Breast epithelium (tissue), 4 donors: ENCODE results near the gene ABAT. TPM values are rescaled to one million over a fixed set of nuclear protein-coding genes. Genes with fewer than 3 reads are reported as not detected.

Experiments used
- DNase-seq, 2 donors: peaks; one replicate each; pipeline ENCODE4 v3.0.0-alpha.2; 2019; ENCODE audit warnings: low spot score in 2 of 2
- H3K27ac ChIP-seq, 2 donors: fragments of 200-600 bp; sonication (generic) in 1 of 2; one replicate each; pipeline ENCODE4 v1.5.1; 2016 to 2019; ENCODE audit warnings: mild to moderate bottlenecking in 1 of 2
- H3K27me3 ChIP-seq, 2 donors: fragments of 200-600 bp; sonication (generic) in 1 of 2; one replicate each; pipeline versions ENCODE4 v1.5.1 to v1.6.0; 2017 to 2019; ENCODE audit warnings: control low read depth in 1 of 2, mild to moderate bottlenecking in 1 of 2
- H3K36me3 ChIP-seq: fragments of 200-600 bp; one replicate; pipeline ENCODE4 v1.5.1; 2019
- H3K4me1 ChIP-seq, 2 donors: fragments of 200-600 bp; sonication (generic); one replicate each; pipeline ENCODE4 v1.5.1; 2016 to 2019; ENCODE audit warnings: control low read depth in 1 of 2
- H3K4me3 ChIP-seq, 3 donors: fragments of 200-600 bp; sonication (generic); 1 replicate in 2 of 3; 2 replicates in 1 of 3; pipeline ENCODE4 v1.5.1; 2016 to 2019; ENCODE audit warnings: mild to moderate bottlenecking in 3 of 3, moderate library complexity in 2 of 3
- H3K9me3 ChIP-seq, 2 donors: fragments of 200-600 bp; sonication (generic) in 1 of 2; one replicate each; pipeline ENCODE4 v1.5.1; 2016 to 2019; ENCODE audit warnings: control low read depth in 1 of 2
- CTCF ChIP-seq, 3 donors: fragments of 450-650 bp; IDR thresholded peaks; one replicate each; pipeline ENCODE4 v1.5.1; 2016 to 2017; ENCODE audit warnings: antibody characterized with exemption in 3 of 3, mild to moderate bottlenecking in 3 of 3, moderate library complexity in 3 of 3
- POLR2A ChIP-seq: fragments of 450-650 bp; IDR thresholded peaks from one replicate; pipeline ENCODE4 v1.6.1; 2016; ENCODE audit warnings: antibody characterized with exemption, mild to moderate bottlenecking, moderate library complexity
- POLR2AphosphoS5 ChIP-seq, 3 donors: sonication (generic); formaldehyde crosslinking; IDR thresholded peaks; one replicate each; pipeline ENCODE4 v1.6.1; 2017; ENCODE audit warnings: antibody characterized with exemption in 3 of 3
- intact Hi-C: fragments of 100-400 bp; cut with DNase I; formaldehyde crosslinking; loops from one replicate; pipeline ENCODE4 v1.15.1; 2023; ENCODE audit warnings: low total_unique reads
- total RNA-seq, 3 donors: library from RNA; depleted of rRNA; stranded (reverse); fragments of >200 nt; gene quantifications; one replicate each; pipeline ENCODE4 v1.1.0, GENCODE V29; 2016

The ABAT gene
- total RNA-seq, 3 donors from 2014 or later = 7.5 to 12.6 (median 9.8) TPM

- intact Hi-C loops = loop anchor here (10.0 kb wide), 1 partner anchor 117 kb away; the partner anchor contains the start of genes PMM2 and TMEM186
- TF ChIP-seq CTCF (IDR thresholded peaks at IDR 0.05) (no peak), POLR2AphosphoS5 (IDR thresholded peaks at IDR 0.05) (no peak), POLR2A (no peak)
- Histone ChIP-seq H3K4me3 (no peak overlapping the region), H3K4me1 (no peaks in the 10 kb centered on the region), H3K27ac (no peak overlapping the region), H3K36me3 (no peaks in the 10 kb centered on the region), H3K9me3 (no peaks in the 10 kb centered on the region), H3K27me3 (no peaks in the 10 kb centered on the region)
- no peak for DNase-seq
These were observed 3.9 kb downstream of the ABAT start for GRCh38 chr16:8678068-8678927.

- intact Hi-C loops = loop anchor here (10.0 kb wide), 1 partner anchor 116 kb away; the partner anchor contains the start of genes PMM2 and TMEM186
- DNase-seq = no peak
These were observed 4.7 kb downstream of the ABAT start for GRCh38 chr16:8679151-8679550.

DNA sequence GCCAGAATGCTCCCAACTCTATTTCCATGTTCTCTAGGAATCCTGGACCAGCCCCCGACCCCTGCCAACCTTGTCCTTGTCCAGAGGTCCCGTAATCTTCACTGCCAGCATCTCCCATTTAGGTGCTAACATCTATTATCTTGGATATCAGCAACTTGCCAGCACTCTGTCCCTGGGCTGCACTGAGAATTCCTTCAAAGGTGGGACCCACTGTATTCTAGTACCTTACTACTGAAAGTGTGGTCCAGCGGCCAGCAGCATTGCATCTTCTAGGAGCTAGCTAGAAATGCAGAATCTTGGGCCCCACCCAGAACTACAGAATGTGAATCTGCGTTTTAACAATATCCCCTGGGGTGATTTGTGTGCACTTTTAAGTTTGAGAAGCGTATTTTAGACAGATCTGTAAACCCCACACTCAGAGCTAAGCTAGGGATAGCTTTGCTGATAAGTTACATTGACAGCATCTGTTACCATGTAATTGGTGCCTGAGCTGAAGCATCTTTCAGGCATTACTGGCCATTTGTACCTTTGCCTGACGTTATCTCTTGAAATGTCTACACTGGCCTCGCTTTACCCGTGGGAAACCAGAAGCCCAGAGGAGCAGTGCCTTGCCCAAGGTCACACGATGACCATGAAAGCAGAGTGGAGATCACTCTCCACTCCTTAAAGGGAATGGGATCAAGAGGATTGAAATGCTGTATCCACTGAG lies 8.3 kb downstream of the ABAT start:
- intact Hi-C loops = no loop called here
- Histone ChIP-seq H3K9me3 (no peaks in the 10 kb centered on the region), H3K36me3 (no peaks in the 10 kb centered on the region), H3K4me3 (no peak overlapping the region), H3K27me3 (no peaks in the 10 kb centered on the region), H3K4me1 (peaks cover 0 to 9% of the 10 kb centered on the region in 2 donors), H3K27ac (no peak overlapping the region)
- no peak for DNase-seq
- TF ChIP-seq POLR2A (no peak), CTCF (IDR thresholded peaks at IDR 0.05) (no peak), POLR2AphosphoS5 (IDR thresholded peaks at IDR 0.05) (no peak)

More at GRCh38 chr16:8679151-8679550, 4.7 kb downstream of the ABAT start:
- Histone ChIP-seq H3K27ac (no peak overlapping the region), H3K27me3 (no peaks in the 10 kb centered on the region), H3K4me3 (no peak overlapping the region), H3K36me3 (no peaks in the 10 kb centered on the region), H3K4me1 (no peaks in the 10 kb centered on the region), H3K9me3 (no peaks in the 10 kb centered on the region)
- TF ChIP-seq CTCF (IDR thresholded peaks at IDR 0.05) = no peak
- TF ChIP-seq POLR2A = no peak
- no peak for TF ChIP-seq POLR2AphosphoS5 (IDR thresholded peaks at IDR 0.05)

- intact Hi-C loops = no loop called here
- DNase-seq = no peak
- no peaks in the 10 kb centered on the region for H3K9me3 ChIP-seq
- no peak overlapping the region for H3K27ac ChIP-seq
- no peaks in the 10 kb centered on the region for H3K27me3 ChIP-seq
- H3K4me3 ChIP-seq = no peak overlapping the region
- no peaks in the 10 kb centered on the region for H3K36me3 ChIP-seq
- peaks cover 0 to 9% of the 10 kb centered on the region in 2 donors for H3K4me1 ChIP-seq
- TF ChIP-seq CTCF (IDR thresholded peaks at IDR 0.05) (no peak), POLR2A (no peak), POLR2AphosphoS5 (IDR thresholded peaks at IDR 0.05) (no peak)
These were observed 9.2 kb downstream of the ABAT start for GRCh38 chr16:8683640-8684039.

DNA sequence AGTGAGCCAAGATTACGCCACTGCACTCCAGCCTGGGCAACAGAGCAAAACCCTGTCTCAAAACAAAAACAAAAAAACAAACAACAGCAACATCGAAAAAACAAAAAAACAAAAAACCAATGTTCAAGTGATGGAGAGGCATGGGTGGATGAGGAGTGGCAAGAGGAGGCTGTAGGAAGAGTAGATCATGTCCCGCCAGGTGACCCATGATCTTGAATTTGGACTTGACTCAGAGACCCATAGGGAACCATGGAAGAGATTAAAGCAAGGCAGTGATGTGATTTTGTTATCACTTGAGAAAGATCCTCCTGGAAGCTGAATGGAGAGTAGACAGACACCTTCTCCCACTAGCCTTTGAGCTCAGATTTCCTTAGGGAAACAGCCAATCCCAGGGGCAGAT lies 11.2 kb downstream of the ABAT start:
- Histone ChIP-seq H3K27ac (no peak overlapping the region), H3K4me1 (peaks cover 0 to 9% of the 10 kb centered on the region in 2 donors), H3K27me3 (no peaks in the 10 kb centered on the region), H3K4me3 (no peak overlapping the region), H3K9me3 (peaks cover 0 to 11% of the 10 kb centered on the region in 2 donors), H3K36me3 (no peaks in the 10 kb centered on the region)
- intact Hi-C loops = no loop called here
- TF ChIP-seq POLR2AphosphoS5 (IDR thresholded peaks at IDR 0.05) (no peak), CTCF (IDR thresholded peaks at IDR 0.05) (no peak), POLR2A (no peak)
- no peak for DNase-seq
